H1 (cell line): Measurements from ENCODE around the gene ATAT1. TPM values are rescaled to one million over a fixed set of nuclear protein-coding genes. Genes with fewer than 3 reads are reported as not detected.

Experiments used
- CTCF ChIA-PET: fragments of 300-600 bp; sonication (Branson Sonifier 250); formaldehyde crosslinking; loops from one replicate; lab custom pipeline; 2021; ENCODE audit not compliant: partially characterized antibody; lab: Charles Lee
- POLR2A ChIA-PET: fragments of 300-600 bp; sonication (Branson Sonifier 250); formaldehyde crosslinking; loops from one replicate; lab custom pipeline; 2021; ENCODE audit warnings: inconsistent platforms; ENCODE audit not compliant: partially characterized antibody; lab: Charles Lee
- DNase-seq, 2 experiments: peaks; one replicate each; pipeline versions ENCODE4 v3.0.0 to v3.0.0-alpha.2; 2010 to 2022; ENCODE audit warnings: low spot score in 2 of 2, low read depth in 1 of 2, mixed read lengths in 1 of 2
- FAIRE-seq: peaks from 2 replicates; lab custom pipeline; 2011; peaks lifted over from hg19 to GRCh38; lab: Jason Lieb, UNC
- H2AFZ ChIP-seq: 2 replicates; pipeline ENCODE4 v1.8.1; 2012; ENCODE audit warnings: low read length, inconsistent platforms
- H2AK5ac ChIP-seq: 2 replicates; pipeline ENCODE4 v1.6.1; 2013; ENCODE audit warnings: low read depth, low read length
- H2BK120ac ChIP-seq: replicated peaks from 2 replicates; pipeline ENCODE3; 2013; ENCODE audit warnings: low read depth, low read length, inconsistent platforms
- H2BK12ac ChIP-seq: 2 replicates; pipeline ENCODE4 v1.6.1; 2013; ENCODE audit warnings: low read depth, low read length
- H2BK15ac ChIP-seq: 2 replicates; pipeline ENCODE4 v1.6.1; 2013; ENCODE audit warnings: low read length
- H2BK20ac ChIP-seq: 2 replicates; pipeline ENCODE4 v1.6.1; 2013; ENCODE audit warnings: low read length
- H2BK5ac ChIP-seq: 2 replicates; pipeline ENCODE4 v1.6.1; 2013; ENCODE audit warnings: low read depth, low read length
- H3K14ac ChIP-seq: 2 replicates; pipeline ENCODE4 v1.6.1; 2013; ENCODE audit warnings: inconsistent platforms; ENCODE audit not compliant: insufficient read length
- H3K18ac ChIP-seq: 2 replicates; pipeline ENCODE4 v1.6.1; 2013; ENCODE audit warnings: low read length; ENCODE audit errors: extremely low read depth
- H3K23ac ChIP-seq: 2 replicates; pipeline ENCODE4 v1.6.1; 2013; ENCODE audit warnings: inconsistent platforms; ENCODE audit not compliant: insufficient read length
- H3K23me2 ChIP-seq: 2 replicates; pipeline ENCODE4 v1.6.1; 2013; ENCODE audit warnings: low read depth, low read length
- H3K27ac ChIP-seq: 2 replicates; pipeline ENCODE4 v1.6.1; 2011; ENCODE audit warnings: low read depth, low read length, inconsistent platforms
- H3K27me3 ChIP-seq, 4 experiments: replicated peaks in 1 of 4; 1 replicate in 1 of 4; 2 replicates in 3 of 4; pipeline versions ENCODE4 v1.6.1 to v1.8.1; 2011 to 2013; ENCODE audit warnings: low read length in 3 of 4, mild to moderate bottlenecking in 3 of 4, inconsistent platforms in 2 of 4, mixed read lengths in 2 of 4, moderate library complexity in 1 of 4; ENCODE audit not compliant: control insufficient read depth in 3 of 4, insufficient read depth in 3 of 4; ENCODE audit errors: extremely low read depth in 1 of 4
- H3K36me3 ChIP-seq, 4 experiments: 2 replicates each; pipeline versions ENCODE4 v1.6.1 to v1.8.1; 2011 to 2013; ENCODE audit warnings: mild to moderate bottlenecking in 4 of 4, low read length in 3 of 4, moderate library complexity in 2 of 4, control low read depth in 1 of 4, inconsistent platforms in 1 of 4; ENCODE audit not compliant: insufficient read depth in 4 of 4, control insufficient read depth in 2 of 4
- H3K4ac ChIP-seq: replicated peaks from 2 replicates; pipeline ENCODE3; 2013; ENCODE audit warnings: low read length, low read depth, mixed read lengths, inconsistent platforms; ENCODE audit not compliant: insufficient read length
- H3K4me1 ChIP-seq, 4 experiments: replicated peaks in 1 of 4; 1 replicate in 1 of 4; 2 replicates in 3 of 4; pipeline versions ENCODE4 v1.6.1 to v1.8.1; 2011 to 2013; ENCODE audit warnings: low read length in 3 of 4, inconsistent platforms in 2 of 4, mixed read lengths in 1 of 4; ENCODE audit not compliant: insufficient read depth in 4 of 4, control insufficient read depth in 3 of 4
- H3K4me2 ChIP-seq, 2 experiments: 2 replicates each; pipeline versions ENCODE4 v1.6.1 to v1.8.1; 2011 to 2013; ENCODE audit warnings: low read depth in 2 of 2, low read length in 2 of 2, control low read depth in 1 of 2, inconsistent platforms in 1 of 2, mild to moderate bottlenecking in 1 of 2; ENCODE audit not compliant: insufficient read depth in 1 of 2
- H3K4me3 ChIP-seq, 4 experiments: fragments of 200-600, 300-600 bp in 1 of 4; sonication (generic), shearing (Covaris generic), sonication (Bioruptor Twin) in 1 of 4; 2 replicates each; pipeline versions ENCODE4 v1.5.1 to v1.8.1; 2011 to 2016; ENCODE audit warnings: low read length in 4 of 4, low read depth in 3 of 4, control low read depth in 2 of 4, inconsistent platforms in 2 of 4, mild to moderate bottlenecking in 2 of 4, mixed read lengths in 1 of 4, moderate library complexity in 1 of 4; ENCODE audit not compliant: insufficient read depth in 2 of 4; ENCODE audit errors: extremely low read depth in 1 of 4
- H3K56ac ChIP-seq: replicated peaks from 2 replicates; pipeline ENCODE3; 2013; ENCODE audit warnings: low read depth, mild to moderate bottlenecking, mixed read lengths, low read length, inconsistent platforms; ENCODE audit not compliant: insufficient read length
- H3K79me1 ChIP-seq: 2 replicates; pipeline ENCODE4 v1.6.1; 2013; ENCODE audit warnings: low read depth, low read length, control low read depth
- H3K79me2 ChIP-seq, 2 experiments: 2 replicates each; pipeline versions ENCODE4 v1.6.1 to v1.8.1; 2012 to 2013; ENCODE audit warnings: low read length in 2 of 2, mild to moderate bottlenecking in 2 of 2, inconsistent platforms in 1 of 2; ENCODE audit not compliant: insufficient read depth in 2 of 2, control insufficient read depth in 1 of 2
- H3K9ac ChIP-seq, 4 experiments: replicated peaks in 1 of 4; 1 replicate in 1 of 4; 2 replicates in 3 of 4; pipeline versions ENCODE4 v1.6.1 to v1.8.1; 2011 to 2013; ENCODE audit warnings: low read depth in 3 of 4, low read length in 3 of 4, control low read depth in 2 of 4, mild to moderate bottlenecking in 2 of 4, moderate library complexity in 2 of 4, inconsistent platforms in 1 of 4; ENCODE audit errors: extremely low read depth in 1 of 4
- H3K9me3 ChIP-seq, 2 experiments: 2 replicates each; pipeline versions ENCODE4 v1.6.1 to v1.8.1; 2012 to 2013; ENCODE audit warnings: mild to moderate bottlenecking in 2 of 2, moderate library complexity in 2 of 2, control low read depth in 1 of 2, inconsistent platforms in 1 of 2, low read depth in 1 of 2, low read length in 1 of 2, mixed read lengths in 1 of 2; ENCODE audit not compliant: insufficient read depth in 2 of 2
- H4K20me1 ChIP-seq, 2 experiments: replicated peaks in 1 of 2; 2 replicates each; pipeline versions ENCODE3 to v1.8.1; 2011 to 2013; ENCODE audit warnings: inconsistent platforms in 2 of 2, low read length in 2 of 2, mild to moderate bottlenecking in 1 of 2; ENCODE audit not compliant: insufficient read depth in 2 of 2, control insufficient read depth in 1 of 2
- H4K5ac ChIP-seq: 2 replicates; pipeline ENCODE4 v1.6.1; 2013; ENCODE audit warnings: low read length, low read depth, mixed read lengths, inconsistent platforms; ENCODE audit not compliant: insufficient read length
- H4K8ac ChIP-seq: 2 replicates; pipeline ENCODE4 v1.8.0; 2013; ENCODE audit warnings: mild to moderate bottlenecking, moderate library complexity, low read length, inconsistent platforms; ENCODE audit not compliant: insufficient read depth; ENCODE audit errors: extremely low read depth
- H4K91ac ChIP-seq: replicated peaks from 2 replicates; pipeline ENCODE3; 2013; ENCODE audit warnings: low read length, mixed read lengths, inconsistent platforms; ENCODE audit not compliant: insufficient read length
- BCL11A ChIP-seq, 2 experiments: IDR thresholded peaks; one replicate each; pipeline ENCODE4 v1.6.1; 2011; ENCODE audit warnings: low read depth in 2 of 2, low read length in 2 of 2, mild to moderate bottlenecking in 2 of 2
- EP300 ChIP-seq, 2 experiments: IDR thresholded peaks; 1 replicate in 1 of 2; 2 replicates in 1 of 2; pipeline ENCODE4 v1.6.1; 2011 to 2012; ENCODE audit warnings: low read depth in 2 of 2, low read length in 2 of 2, mild to moderate bottlenecking in 2 of 2, borderline replicate concordance in 1 of 2, inconsistent platforms in 1 of 2, moderate library complexity in 1 of 2
- HDAC6 ChIP-seq: IDR thresholded peaks from one replicate; pipeline ENCODE4 v1.7.1; 2012; ENCODE audit warnings: low read depth, mild to moderate bottlenecking, inconsistent platforms, low read length, moderate library complexity
- JUND ChIP-seq: IDR thresholded peaks from 2 replicates; pipeline ENCODE4 v1.6.1; 2011; ENCODE audit warnings: mild to moderate bottlenecking, improper control_type of control experiment, low read length
- KDM5A ChIP-seq: fragments of 200-600 bp; IDR thresholded peaks from 2 replicates; pipeline ENCODE4 v1.7.1; 2012; ENCODE audit warnings: mild to moderate bottlenecking, low read length, inconsistent platforms, mixed read lengths
- NANOG ChIP-seq: IDR thresholded peaks from 2 replicates; pipeline ENCODE4 v1.6.1; 2011; ENCODE audit warnings: low read length, low read depth, mild to moderate bottlenecking, inconsistent platforms; ENCODE audit not compliant: insufficient read depth, poor library complexity, severe bottlenecking
- POLR2AphosphoS5 ChIP-seq: IDR thresholded peaks from 2 replicates; pipeline ENCODE4 v1.6.1; 2011; ENCODE audit warnings: low read depth, low read length
- RBBP5 ChIP-seq: IDR thresholded peaks from 2 replicates; pipeline ENCODE4 v1.7.1; 2012; ENCODE audit warnings: low read depth, mild to moderate bottlenecking, inconsistent platforms, low read length, moderate library complexity, borderline replicate concordance
- SP4 ChIP-seq: IDR thresholded peaks from 2 replicates; pipeline ENCODE4 v1.6.1; 2012; ENCODE audit warnings: low read length, inconsistent platforms
- SUZ12 ChIP-seq: fragments of 200-600 bp; sonication (generic); IDR thresholded peaks from 2 replicates; pipeline ENCODE4 v1.6.1; 2012; ENCODE audit warnings: mild to moderate bottlenecking, inconsistent platforms, low read length, moderate library complexity, mixed read lengths
- WGBS, 2 experiments: shearing (Covaris generic) in 1 of 2; methylation state at CpG; one replicate each; pipeline versions ENCODE4 v1.1.6 to v1.1.7; 2013 to 2015; ENCODE audit warnings: low lambda C conversion rate in 2 of 2, mixed read lengths in 2 of 2, inconsistent platforms in 1 of 2, low coverage in 1 of 2, missing lambda C conversion rate in 1 of 2; ENCODE audit not compliant: insufficient replicate concordance in 2 of 2, insufficient coverage in 1 of 2, insufficient read length in 1 of 2; ENCODE audit errors: extremely low coverage in 1 of 2, missing lambda C conversion rate in 1 of 2; 5-methylcytosine and 5-hydroxymethylcytosine counted together
- polyA plus RNA-seq, 7 experiments: library from polyadenylated mRNA; depleted of rRNA in 3 of 7; stranded (reverse) in 5 of 7; unstranded in 2 of 7; fragments of >200 nt in 5 of 7; fragments of 200-250 nt in 2 of 7; gene quantifications; 1 replicate in 5 of 7; 2 replicates in 1 of 7; 4 replicates in 1 of 7; pipeline versions ENCODE4 v1.2.1 to v1.2.3, GENCODE V29; 2011 to 2013; ENCODE audit warnings: missing spikeins in 2 of 7, mixed read lengths in 2 of 7
- total RNA-seq: library from RNA; stranded (reverse); fragmentation: NEBNext Ultra II Directional; extraction: Animal tissue kit (Norgen Biotek cat#: 25700); gene quantifications from 2 replicates; pipeline ENCODE4 v1.2.1, GENCODE V29; 2021

The ATAT1 gene
- total and polyA plus RNA-seq, 2 of the 8 experiments (the other 6 are each of a cell fraction or from before 2014, with no cell fraction given) = 14.4 to 14.6 TPM

GRCh38 chr6:30656513-30656912, 29.8 kb downstream of the ATAT1 start:
- Histone ChIP-seq H3K4me2 (no peak overlapping the region), H4K8ac (no peak overlapping the region), H2AK5ac (no peak overlapping the region), H2BK5ac (no peak overlapping the region), H3K4ac (no peak overlapping the region), H4K5ac (no peak overlapping the region), H2BK15ac (no peak overlapping the region), H3K23ac (no peak overlapping the region), H3K9me3 (no peaks in the 10 kb centered on the region), H2BK120ac (no peak overlapping the region), H2AFZ (no peak overlapping the region), H3K56ac (no peak overlapping the region)
- DNase-seq = no peak
- CTCF ChIA-PET = interaction anchor here (1.5 to 2.0 kb wide), 2 partner anchors 10 to 13 kb away, joined by 3 to 10 read pairs; no protein-coding TSS in a partner anchor
- WGBS, 2 experiments = 95% methylated on average over 7 of the region's 7 CpGs; no CpG with 5 or more reads in 1 of the 2 experiments
- TF ChIP-seq SP4 = no peak
- TF ChIP-seq NANOG = no peak
- TF ChIP-seq SUZ12 = no peak
- TF ChIP-seq JUND = no peak
- no peak for TF ChIP-seq BCL11A (IDR thresholded peaks at IDR 0.05; ENCODE audit: low read depth in 2 of 2, low read length in 2 of 2)
- TF ChIP-seq EP300 (IDR thresholded peaks at IDR 0.05; ENCODE audit: borderline replicate concordance in 1 of 2, low read depth in 2 of 2, low read length in 2 of 2) = no peak
- TF ChIP-seq KDM5A = no peak
- TF ChIP-seq HDAC6 = no peak
- TF ChIP-seq POLR2AphosphoS5 = no peak
- no peak for TF ChIP-seq RBBP5
- TF ChIP-seq, all 59 proteins: peak for 0
- Histone ChIP-seq H3K18ac (no peak overlapping the region), H4K91ac (no peak overlapping the region), H2BK12ac (no peak overlapping the region), H3K36me3 (peaks cover 16 to 73% (median 62%) of the 10 kb centered on the region in 4 experiments), H3K23me2 (no peaks in the 10 kb centered on the region), H3K4me1 (no peaks in the 10 kb centered on the region), H2BK20ac (no peak overlapping the region), H3K27ac (no peak overlapping the region), H3K14ac (no peak overlapping the region), H3K27me3 (no peaks in the 10 kb centered on the region), H4K20me1 (peaks cover 3 to 6% of the 10 kb centered on the region in 2 experiments), H3K79me2 (no peaks in the 10 kb centered on the region), H3K79me1 (no peaks in the 10 kb centered on the region), H3K9ac (no peak overlapping the region), H3K4me3 (no peak overlapping the region)
- no peak for FAIRE-seq
- POLR2A ChIA-PET = interaction anchor here (1.0 to 8.1 kb wide), 9 partner anchors 7 to 67 kb away, joined by 3 to 50 read pairs (median 4); partner anchors contain the start of genes ATAT1, DHX16 and MDC1
